Islet precursor cell (in vitro differentiated cells): ENCODE data around the gene LTF.
"Not testable (repeated sequence)": the region's sequence is repeated elsewhere in the genome, so short reads cannot be mapped to it uniquely, and the experiment has no call there.

ENCODE experiments used
- DNase-seq: peaks from one replicate; pipeline ENCODE4 v3.0.0-alpha.2; 2018

LTF gene

GRCh38 chr3:46440531-46441294 is 24.0 kb downstream of the LTF start:
- DNase-seq: peak; percentile 6

- no peak for DNase-seq
These were observed 25.9 kb downstream of the LTF start for GRCh38 chr3:46438831-46439230.

GRCh38 chr3:46435081-46435726 is 29.5 kb downstream of the LTF start:
- DNase-seq: peak; percentile 18

- DNase-seq: peak; percentile 31
These were observed 30.9 kb downstream of the LTF start for GRCh38 chr3:46433841-46434240.

GRCh38 chr3:46433118-46433517 is 31.6 kb downstream of the LTF start:
- DNase-seq: peak; percentile 37

GRCh38 chr3:46431905-46432304 is 32.8 kb downstream of the LTF start:
- DNase-seq: not testable (repeated sequence)

- not testable (repeated sequence) for DNase-seq
These were observed 33.8 kb downstream of the LTF start for GRCh38 chr3:46430879-46431278.

- peak; percentile 37 for DNase-seq
These were observed 35.0 kb downstream of the LTF start for GRCh38 chr3:46429671-46430070.

GRCh38 chr3:46429250-46429649 is 35.5 kb downstream of the LTF start:
- DNase-seq: peak; percentile 31

- DNase-seq: peak; percentile 37
These were observed 36.5 kb downstream of the LTF start for GRCh38 chr3:46427916-46428833.

- DNase-seq: peak; percentile 14
These were observed 37.3 kb downstream of the LTF start for GRCh38 chr3:46427404-46427803.

- DNase-seq: peak; percentile 57
These were observed 38.2 kb downstream of the LTF start for GRCh38 chr3:46426476-46426875.

GRCh38 chr3:46423588-46423987 is 41.1 kb downstream of the LTF start:
- DNase-seq: peak; percentile 39

GRCh38 chr3:46422617-46423016 is 42.1 kb downstream of the LTF start:
- peak; percentile 56 for DNase-seq

- DNase-seq: no peak
These were observed 43.8 kb downstream of the LTF start for GRCh38 chr3:46420931-46421330.

GRCh38 chr3:46419816-46420215 is 44.9 kb downstream of the LTF start:
- peak; percentile 21 for DNase-seq

- DNase-seq: peak; percentile 32
These were observed 46.7 kb downstream of the LTF start for GRCh38 chr3:46417841-46418611.

GRCh38 chr3:46416811-46417510 is 47.7 kb downstream of the LTF start:
- peak; percentile 32 for DNase-seq

- peak; percentile 30 for DNase-seq
These were observed 48.4 kb downstream of the LTF start for GRCh38 chr3:46416125-46416810.

GRCh38 chr3:46414739-46415138 is 50.0 kb downstream of the LTF start:
- DNase-seq: peak; percentile 24

- peak; percentile 20 for DNase-seq
These were observed 50.8 kb downstream of the LTF start for GRCh38 chr3:46413951-46414350.
